GM21529 (cell line): ENCODE data around the gene FTCDNL1.

Experiments
- ATAC-seq: cut with Tn5 transposase; IDR thresholded peaks from one replicate; pipeline ENCODE4 v1.9.1; 2021; ENCODE audit not compliant: unreplicated experiment

Gene FTCDNL1

GRCh38 chr2:199792381-199792780, 58.6 kb downstream of the FTCDNL1 start:
- no peak for ATAC-seq

GRCh38 chr2:199791326-199791725, 59.7 kb downstream of the FTCDNL1 start:
- no peak for ATAC-seq

- peak; percentile 67 for ATAC-seq
These were observed 66.5 kb downstream of the FTCDNL1 start for GRCh38 chr2:199784512-199784911.

- no peak for ATAC-seq
These were observed 71.4 kb downstream of the FTCDNL1 start for GRCh38 chr2:199779589-199779988.

GRCh38 chr2:199778655-199779054, 72.3 kb downstream of the FTCDNL1 start:
- ATAC-seq, result no peak

GRCh38 chr2:199777916-199778315, 73.1 kb downstream of the FTCDNL1 start:
- no peak for ATAC-seq

- no peak for ATAC-seq
These were observed 73.7 kb downstream of the FTCDNL1 start for GRCh38 chr2:199777315-199777714.

GRCh38 chr2:199775267-199775666, 75.7 kb downstream of the FTCDNL1 start:
- ATAC-seq, result no peak

GRCh38 chr2:199772035-199772976, 78.7 kb downstream of the FTCDNL1 start:
- no peak for ATAC-seq

- ATAC-seq, result no peak
These were observed 80.3 kb downstream of the FTCDNL1 start for GRCh38 chr2:199770716-199771115.

- no peak for ATAC-seq
These were observed 85.3 kb downstream of the FTCDNL1 start for GRCh38 chr2:199765646-199766045.

- no peak for ATAC-seq
These were observed 86.7 kb downstream of the FTCDNL1 start for GRCh38 chr2:199764273-199764800.

- ATAC-seq, result no peak
These were observed 88.0 kb downstream of the FTCDNL1 start for GRCh38 chr2:199762963-199763362.

- no peak for ATAC-seq
These were observed 90.4 kb downstream of the FTCDNL1 start for GRCh38 chr2:199760574-199760973.

- ATAC-seq, result no peak
These were observed 93.6 kb downstream of the FTCDNL1 start for GRCh38 chr2:199757233-199757870.

GRCh38 chr2:199756743-199757142, 94.2 kb downstream of the FTCDNL1 start:
- no peak for ATAC-seq

GRCh38 chr2:199756211-199756610, 94.8 kb downstream of the FTCDNL1 start:
- ATAC-seq, result no peak

- no peak for ATAC-seq
These were observed 96.2 kb downstream of the FTCDNL1 start for GRCh38 chr2:199754766-199755165.

- ATAC-seq, result no peak
These were observed 99.4 kb downstream of the FTCDNL1 start for GRCh38 chr2:199751492-199752120.

- ATAC-seq, result no peak
These were observed 101.4 kb downstream of the FTCDNL1 start for GRCh38 chr2:199749571-199749970.

GRCh38 chr2:199744724-199745123, 106.3 kb downstream of the FTCDNL1 start:
- ATAC-seq, result no peak
